ENCODE data around the gene CARD14.
"Not testable (repeated sequence)": the region's sequence is repeated elsewhere in the genome, so short reads cannot be mapped to it uniquely, and the experiment has no call there.

GRCh38 chr17:80258296-80258695, 88.5 kb downstream of the CARD14 start:
- TF ChIP-seq CTCF (CRISPR knock-in tag; IDR thresholded peaks at IDR 0.05); ZNF674 (CRISPR knock-in tag; IDR thresholded peaks at IDR 0.05; ENCODE audit: low read depth); ZSCAN31 (CRISPR knock-in tag; IDR thresholded peaks at IDR 0.05; ENCODE audit: low read depth); TSC22D2 (CRISPR knock-in tag; IDR thresholded peaks at IDR 0.05; ENCODE audit: borderline replicate concordance); ZNF549 (CRISPR knock-in tag; IDR thresholded peaks at IDR 0.05); IKZF5 (CRISPR knock-in tag; IDR thresholded peaks at IDR 0.05); POLR2A (IDR thresholded peaks at IDR 0.05; ENCODE audit: insufficient read depth in 1 of 2, low read depth in 2 of 2, low read length in 2 of 2); DR1 (CRISPR knock-in tag; IDR thresholded peaks at IDR 0.05); JUND (CRISPR knock-in tag; IDR thresholded peaks at IDR 0.05); MXI1 (IDR thresholded peaks at IDR 0.05; ENCODE audit: borderline replicate concordance, low read depth, low read length); ESRRA (CRISPR knock-in tag; IDR thresholded peaks at IDR 0.05; ENCODE audit: low read depth): not testable (repeated sequence)
- TF ChIP-seq, protein P1, sequence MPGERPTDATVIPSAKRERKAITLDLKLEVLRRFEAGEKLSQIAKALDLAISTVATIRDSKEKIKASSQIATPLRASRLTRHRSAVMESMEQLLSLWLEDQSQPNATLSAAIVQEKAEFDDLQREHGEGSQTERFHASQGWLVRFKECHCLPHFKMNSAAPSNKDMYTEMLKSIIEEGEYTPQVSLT (CRISPR knock-in tag; IDR thresholded peaks at IDR 0.05; ENCODE audit: borderline replicate concordance, low read depth) = not testable (repeated sequence)
